ENCODE measurements around the gene TMEM273.
"Not testable (repeated sequence)": the region's sequence is repeated elsewhere in the genome, so short reads cannot be mapped to it uniquely, and the experiment has no call there.

Gene TMEM273

DNA sequence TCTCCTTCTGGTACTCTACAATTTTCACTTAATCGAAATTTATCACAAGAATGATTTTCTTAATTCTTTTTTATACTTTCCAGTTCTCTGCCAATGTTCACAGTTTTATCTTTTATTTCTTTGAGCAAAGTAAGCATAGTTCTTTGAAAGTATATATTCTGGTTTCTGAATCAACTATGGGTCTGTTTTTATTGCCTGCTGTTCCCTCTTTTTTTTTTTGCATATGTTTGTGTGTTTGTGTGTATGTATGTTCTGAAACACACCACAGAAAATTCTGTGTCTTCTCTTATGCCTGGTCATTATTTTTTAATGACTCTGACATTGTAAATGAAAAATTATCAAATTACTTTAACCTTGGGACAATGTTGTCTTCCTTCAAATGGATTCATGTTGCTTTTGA lies 15.9 kb upstream of the TMEM273 start:
- DNase-seq (no peak), ATAC-seq (no peak)

DNA sequence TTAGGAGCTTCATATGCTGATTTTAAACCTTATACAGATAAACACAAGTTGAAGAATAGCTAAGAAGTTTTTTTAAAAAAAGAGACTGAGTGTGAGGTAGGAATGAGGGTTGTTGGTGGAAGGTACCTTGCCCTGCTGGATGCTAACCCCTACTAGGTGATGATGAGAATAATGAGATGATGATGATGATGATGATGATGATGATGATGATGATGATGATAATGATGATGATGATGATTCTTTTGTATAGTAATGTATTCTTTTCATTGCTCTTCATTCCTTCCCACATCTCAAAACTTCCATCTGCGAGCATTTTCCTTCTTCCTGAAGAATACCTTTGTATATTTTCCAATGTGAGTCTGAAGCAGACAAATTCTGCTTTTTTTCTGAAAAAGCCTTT lies 14.1 kb upstream of the TMEM273 start:
- DNase-seq (no peak), ATAC-seq (no peak)

DNA sequence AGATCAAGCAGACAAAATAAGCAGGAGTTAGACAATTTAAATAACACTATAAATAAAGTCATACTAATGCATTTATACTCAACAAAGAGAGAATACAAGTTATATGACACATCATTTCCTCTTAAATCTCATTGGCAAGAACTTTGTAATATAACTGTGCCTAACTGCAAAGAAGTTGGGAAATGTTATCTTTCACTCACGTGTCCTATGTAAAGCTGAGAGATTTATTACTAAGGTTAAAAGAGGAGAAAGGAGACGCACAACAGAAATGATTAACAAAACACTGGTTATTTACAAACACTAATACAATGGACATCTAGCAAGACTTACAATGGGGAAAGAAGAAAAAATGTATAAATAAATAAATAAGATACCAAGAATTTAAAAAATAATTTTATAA lies 12.7 kb upstream of the TMEM273 start:
- ATAC-seq (no peak), DNase-seq (no peak)

DNA sequence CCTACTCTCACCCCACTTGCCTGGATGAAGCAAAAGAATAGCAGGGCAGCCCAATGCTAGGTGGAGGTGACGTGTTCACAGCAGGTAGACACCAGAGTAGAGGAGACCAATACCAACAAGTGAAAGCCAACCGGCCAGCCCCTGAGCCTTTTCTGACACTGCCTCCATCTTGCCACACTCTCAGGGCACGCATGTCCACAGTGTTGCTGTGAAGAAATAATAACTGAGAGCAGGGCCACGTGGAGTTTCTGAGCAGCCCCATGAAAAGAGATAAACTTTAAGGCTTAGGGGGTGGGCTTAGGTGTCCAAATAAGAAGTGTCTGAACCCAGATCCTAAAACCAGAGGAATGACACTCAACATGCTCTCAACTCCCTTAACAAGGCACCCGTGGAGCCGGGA lies 9.0 kb upstream of the TMEM273 start:
- DNase-seq (no peak), ATAC-seq (no peak)

DNA sequence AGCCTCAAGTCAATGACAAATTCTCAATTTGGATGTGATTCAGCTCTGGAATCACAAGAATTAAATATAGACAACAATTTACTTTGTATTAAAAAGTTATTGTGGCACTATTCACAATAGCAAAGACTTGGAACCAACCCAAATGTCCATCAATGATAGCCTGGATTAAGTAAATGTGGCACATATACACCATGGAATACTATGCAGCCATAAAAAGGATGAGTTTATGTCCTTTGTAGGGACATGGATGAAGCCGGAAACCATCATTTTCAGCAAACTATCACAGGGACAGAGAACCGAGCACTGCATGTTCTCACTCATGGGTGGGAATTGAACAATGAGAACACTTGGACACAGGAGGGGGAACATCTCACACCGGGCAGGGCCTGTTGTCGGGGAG lies 7.7 kb upstream of the TMEM273 start:
- DNase-seq, ATAC-seq: not testable (repeated sequence)

DNA sequence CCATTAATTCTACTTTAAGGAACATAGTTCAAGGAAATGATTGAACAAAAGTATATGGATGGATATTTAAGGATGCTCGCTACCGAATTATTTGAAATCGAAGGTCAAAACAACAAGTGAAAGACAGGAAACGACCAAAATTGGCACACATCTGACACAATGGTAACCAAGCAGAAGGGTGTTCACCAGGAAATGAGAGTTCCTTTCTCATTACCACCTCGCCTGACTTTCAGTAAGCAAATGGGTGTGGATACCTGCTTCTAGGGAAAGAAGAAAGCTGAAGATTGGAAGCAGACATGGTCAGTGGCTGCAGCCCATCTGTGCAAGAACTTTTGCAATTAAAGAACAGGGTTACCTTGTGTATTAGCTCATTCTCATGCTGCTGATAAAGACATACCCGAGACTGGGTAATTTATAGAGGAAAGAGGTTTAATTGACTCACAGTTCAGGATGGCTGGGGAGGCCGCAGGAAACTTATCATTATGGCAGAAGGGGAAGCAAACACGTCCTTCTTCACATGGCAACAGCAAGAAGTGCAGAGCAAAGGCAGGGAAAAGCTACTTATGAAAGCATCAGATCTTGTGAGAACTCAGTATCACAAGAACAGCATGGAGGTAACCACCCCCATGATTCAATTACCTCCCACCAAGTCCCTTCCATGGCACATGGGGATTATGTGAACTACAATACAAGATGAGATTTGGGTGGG lies 6.2 kb upstream of the TMEM273 start:
- DNase-seq, result no peak
- no peak for ATAC-seq

DNA sequence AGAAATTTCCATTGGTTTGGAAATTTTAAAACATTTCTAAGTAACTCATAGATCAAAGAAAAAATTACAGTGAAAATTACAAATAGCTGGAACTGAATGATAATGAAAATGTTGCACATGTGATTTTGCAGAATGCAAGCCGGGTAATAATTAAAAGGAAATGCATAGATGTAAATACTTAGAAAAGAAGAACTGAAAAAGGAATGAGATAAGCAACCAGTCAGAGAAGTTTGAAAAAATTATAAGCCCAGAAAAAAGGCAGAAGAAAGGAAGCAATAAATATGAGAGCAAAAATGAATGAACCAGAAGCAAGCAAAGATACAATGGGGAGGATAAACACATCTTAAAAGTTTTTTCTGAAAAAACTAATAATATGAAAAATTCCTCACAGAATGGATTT lies 3.2 kb upstream of the TMEM273 start:
- DNase-seq (no peak), ATAC-seq (no peak)

DNA sequence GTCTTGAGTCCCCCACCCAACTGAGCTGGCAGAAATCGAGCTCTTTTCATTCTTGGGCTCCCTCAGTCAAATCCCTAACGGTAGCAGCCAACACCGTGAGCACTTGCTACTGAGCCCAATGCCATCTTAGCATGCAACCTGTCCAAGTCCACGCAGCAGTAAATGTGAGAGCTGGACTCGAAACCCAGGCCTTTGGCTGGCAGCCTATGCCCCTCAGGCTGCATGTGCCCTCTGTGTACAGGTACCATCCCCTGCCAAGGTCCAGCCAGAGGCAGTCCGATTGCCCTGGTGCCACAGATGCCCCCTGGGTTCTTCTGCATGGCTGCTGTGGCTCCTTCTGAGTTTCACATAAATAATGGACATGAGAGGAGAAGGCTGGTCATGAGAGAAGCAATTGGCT lies 1.2 kb upstream of the TMEM273 start:
- DNase-seq (no peak), ATAC-seq (no peak)

DNA sequence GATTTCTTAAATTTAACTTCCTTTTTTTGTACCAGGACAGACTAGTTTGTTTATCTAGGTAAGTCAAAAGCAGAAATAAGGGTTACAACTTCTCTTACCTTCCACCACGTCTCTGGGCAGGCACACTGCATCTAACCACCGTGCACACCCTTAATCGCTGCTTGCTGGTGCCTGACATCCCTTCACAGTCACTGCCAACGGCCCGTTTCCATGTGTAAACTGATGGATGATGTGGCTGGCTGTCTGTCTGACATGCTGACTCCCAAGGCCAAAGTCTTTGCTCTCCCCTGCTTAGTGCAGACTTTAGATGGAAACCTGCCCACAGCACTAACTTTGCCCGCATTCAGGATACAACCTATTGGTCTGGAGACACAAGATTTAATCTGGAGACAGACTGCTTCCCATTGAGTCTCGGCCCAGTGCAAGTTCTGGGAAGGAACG lies 1.1 kb downstream of the TMEM273 start:
- no peak for DNase-seq
- ATAC-seq, result no peak

DNA sequence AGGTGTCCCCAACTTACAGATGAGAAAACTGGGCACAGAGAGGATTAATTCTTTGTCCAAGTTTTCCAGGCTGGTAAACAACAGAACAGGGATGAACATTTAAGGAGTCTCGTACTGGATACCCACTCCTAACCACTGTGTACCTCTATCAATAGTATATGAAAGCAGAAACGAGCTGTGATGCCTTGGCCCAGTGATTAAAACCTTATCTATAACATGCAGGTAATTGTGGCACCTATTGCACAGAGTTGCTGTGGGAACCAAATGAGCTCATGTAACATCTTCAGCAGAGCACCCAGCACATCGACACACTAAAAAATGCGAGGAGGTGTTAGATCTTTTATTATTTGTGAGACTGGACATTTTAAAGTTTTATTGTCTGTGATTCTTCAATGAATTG lies 1.6 kb downstream of the TMEM273 start:
- DNase-seq, result no peak
- no peak for ATAC-seq

DNA sequence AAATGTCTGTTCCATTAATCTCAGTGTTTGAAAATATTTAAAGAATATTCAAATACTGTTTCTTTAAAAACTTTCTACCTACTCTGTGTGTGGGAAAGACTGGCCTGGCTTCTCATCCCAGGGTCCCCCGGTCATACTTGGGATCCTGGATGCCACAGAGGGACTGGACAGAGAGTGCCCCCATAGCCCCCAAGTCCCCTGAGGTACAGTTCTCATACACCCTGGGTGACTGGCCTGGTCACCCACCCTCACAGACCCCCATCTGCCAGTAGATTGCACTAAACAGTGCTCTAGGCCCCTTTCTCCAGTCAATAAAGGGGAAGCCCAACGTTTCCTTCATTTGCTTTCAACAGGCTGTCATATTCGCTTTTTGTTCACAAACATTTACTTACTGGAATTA lies 3.0 kb downstream of the TMEM273 start:
- DNase-seq (no peak), ATAC-seq (no peak)

DNA sequence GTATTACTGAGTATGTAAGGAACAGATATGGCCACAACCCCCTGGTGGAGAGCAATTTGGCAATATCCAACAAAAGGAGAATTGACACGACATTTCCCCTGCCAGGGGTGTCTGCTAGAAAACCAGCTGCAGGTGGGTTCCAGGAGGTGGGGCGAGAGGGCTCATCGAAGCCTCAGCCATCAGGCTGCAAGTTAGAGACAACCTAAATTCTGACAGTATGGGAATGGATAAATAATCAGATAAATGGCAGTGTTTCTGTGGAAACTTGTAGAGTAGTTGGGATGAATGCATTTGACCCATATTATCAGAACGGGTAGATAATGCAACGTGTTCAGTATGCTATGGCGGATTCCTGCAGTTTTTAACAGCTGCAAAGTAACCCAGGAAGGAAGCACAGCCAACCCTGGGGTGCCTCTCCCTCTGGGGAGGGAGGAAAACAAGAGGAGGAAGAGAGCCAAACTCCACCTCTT lies 3.5 kb downstream of the TMEM273 start:
- no peak for ATAC-seq
- DNase-seq, result no peak

DNA sequence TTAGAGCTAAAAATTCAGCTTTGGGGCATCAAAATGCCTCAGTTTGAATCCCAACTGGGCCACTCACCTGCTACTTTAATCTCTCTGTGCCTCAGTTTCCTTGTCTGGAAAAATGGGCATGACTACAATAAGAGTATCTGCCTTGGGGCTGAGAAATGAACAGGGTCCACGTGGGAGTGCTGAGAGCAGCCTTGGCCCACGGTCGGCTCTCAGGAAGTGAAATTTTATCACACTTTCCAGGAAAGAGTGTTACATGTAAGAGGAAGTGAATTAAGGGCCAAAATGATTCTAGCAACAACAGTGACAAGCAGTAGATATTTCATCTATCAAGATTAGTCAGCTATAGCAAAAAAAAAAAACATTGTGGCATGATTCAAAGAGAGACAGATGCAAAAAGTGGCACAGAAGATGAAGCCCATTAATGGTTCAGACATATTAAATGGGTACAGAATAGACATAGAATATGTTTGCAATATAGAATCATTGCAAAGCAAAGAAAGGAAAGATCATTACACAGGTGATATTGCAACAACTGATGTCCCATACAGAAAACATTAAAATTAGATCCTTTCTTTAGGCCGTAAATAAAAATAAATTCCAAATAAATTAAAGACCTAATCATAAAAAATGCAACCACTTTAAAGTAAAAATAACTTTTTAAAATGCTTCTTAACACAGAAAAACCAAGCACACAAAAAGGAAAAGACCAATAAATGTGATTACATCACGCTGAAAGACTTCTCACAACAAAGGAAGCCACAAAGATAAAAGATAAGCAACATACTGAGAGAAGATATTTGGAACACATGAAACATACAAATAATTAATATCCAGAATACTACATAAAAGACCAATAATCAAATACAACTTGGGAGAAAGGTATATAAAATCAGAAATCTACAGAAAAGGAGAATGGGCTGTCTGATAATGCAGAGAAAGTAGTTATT lies 4.3 kb downstream of the TMEM273 start:
- peak; percentile 55 for ATAC-seq
- DNase-seq, result peak; percentile 36

DNA sequence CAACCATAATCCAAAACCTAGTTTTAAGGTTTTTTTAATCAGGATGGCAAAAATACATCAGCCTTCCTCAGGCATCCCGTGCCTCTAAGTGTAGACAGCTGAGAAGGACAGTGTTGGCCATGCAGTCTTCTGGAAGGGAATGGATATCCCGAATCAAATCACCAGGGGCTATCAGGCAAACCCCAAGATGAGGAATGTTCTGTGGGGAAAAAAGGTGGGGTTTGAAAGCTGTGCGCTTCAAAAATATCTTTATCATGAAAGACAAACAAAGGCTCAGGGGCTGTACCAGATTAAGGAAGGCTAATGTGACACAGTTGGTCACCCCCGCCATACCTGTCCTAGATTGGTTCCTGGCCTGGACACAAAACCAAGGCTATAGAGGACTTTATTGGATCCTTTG lies 5.4 kb downstream of the TMEM273 start:
- ATAC-seq, result no peak
- DNase-seq, result no peak

DNA sequence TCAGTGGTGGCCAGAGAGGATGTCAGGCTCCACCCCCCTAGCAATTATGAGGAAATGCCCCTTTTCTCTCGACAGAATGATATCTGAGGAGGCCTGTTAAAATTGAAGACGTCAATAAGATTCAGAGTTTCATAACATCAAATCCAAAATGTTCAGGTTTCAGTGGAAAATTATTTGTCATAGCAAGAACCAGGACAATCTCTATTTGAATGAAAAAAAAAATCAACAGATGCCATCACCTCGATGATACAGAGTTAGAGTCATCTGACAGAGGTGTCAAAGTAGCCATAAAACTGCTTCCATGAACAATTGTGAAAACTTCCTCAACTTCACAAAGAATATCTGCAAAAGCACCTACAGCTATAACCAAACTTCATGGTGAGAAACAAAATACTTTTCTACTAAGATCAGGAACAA lies 7.7 kb downstream of the TMEM273 start:
- DNase-seq, result no peak
- ATAC-seq, result peak; percentile 20

DNA sequence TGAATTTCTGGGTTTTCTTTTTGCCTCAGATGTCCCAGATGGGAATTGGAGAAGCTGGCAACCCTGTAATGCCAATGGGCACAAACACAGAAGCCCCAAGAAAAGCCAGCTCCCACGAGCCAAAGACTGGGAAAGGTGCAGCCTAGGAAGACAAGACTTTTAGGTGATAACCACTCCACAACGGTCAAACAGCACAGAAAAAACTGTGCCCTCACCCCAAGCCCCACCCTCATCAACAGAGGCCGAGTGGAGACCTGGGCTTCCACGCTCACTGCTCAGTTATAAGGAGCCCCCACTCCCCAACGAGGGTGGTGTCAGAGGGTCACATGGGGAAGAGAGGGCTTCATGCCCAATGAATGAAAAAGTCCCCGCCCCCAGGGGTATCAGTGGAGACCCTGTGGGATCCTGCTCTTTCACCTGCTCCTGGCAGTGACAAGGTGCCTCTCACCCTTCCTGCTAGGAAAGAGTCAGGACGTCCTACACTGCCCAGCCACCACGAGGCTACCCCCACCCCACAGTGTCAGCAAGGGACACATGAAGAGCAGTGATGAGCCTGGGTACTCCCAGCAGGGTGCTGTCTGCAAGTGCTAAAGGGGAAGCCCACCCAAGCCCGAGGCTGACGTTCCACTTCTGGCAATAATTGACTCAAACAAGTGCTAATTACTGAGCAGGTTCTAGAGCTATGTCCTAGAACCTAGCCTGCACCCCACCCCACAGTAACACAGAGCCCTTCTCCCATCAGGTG lies 8.3 kb downstream of the TMEM273 start:
- DNase-seq (peak; percentile 30), ATAC-seq (no peak)

DNA sequence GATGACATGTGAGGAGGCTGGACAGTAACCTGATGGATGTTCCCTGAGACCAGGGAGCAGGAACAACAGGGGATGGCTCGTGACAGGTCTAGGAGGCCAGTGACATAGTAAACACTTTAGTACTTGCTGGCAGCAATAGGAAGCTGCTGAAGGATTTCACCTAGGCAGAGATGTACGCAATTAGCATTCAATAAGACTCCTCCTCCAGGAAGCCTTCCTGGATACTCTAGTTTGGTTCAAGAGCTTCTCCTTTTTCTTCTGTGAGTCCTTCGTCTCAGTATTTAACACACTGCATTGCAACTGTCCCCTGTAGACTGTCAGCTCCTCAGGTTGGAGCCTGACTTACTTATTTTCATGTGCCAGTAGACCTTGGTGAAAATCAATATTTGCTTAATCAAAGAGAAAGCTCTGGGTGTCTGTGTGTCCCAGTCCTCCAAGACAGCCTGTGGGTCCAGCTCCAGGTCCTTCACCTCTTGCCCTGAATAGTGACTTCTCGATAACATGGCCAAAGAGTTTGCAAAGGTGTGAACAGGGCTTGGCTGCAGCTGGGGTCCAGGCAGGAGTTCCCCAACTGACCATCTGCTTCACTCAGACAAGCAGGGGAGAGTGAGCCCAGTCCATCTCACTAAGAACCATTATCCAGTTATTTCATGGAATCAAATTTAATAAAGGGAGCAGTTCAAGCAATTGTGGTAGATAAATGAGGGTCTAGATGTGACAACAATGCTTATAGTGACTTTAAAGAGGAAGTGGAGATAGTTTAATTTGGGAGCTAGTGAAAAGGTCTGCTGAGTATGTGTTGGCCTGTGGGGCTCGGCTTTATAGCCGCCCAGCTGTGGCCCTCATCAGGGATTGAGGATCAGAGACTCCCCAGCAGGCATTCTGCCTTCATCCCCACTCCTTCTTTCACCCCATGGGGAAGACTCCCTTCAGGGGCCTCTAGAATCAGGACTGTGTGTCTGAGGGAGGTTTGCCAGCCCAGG lies 9.4 kb downstream of the TMEM273 start:
- DNase-seq (no peak), ATAC-seq (no peak)

DNA sequence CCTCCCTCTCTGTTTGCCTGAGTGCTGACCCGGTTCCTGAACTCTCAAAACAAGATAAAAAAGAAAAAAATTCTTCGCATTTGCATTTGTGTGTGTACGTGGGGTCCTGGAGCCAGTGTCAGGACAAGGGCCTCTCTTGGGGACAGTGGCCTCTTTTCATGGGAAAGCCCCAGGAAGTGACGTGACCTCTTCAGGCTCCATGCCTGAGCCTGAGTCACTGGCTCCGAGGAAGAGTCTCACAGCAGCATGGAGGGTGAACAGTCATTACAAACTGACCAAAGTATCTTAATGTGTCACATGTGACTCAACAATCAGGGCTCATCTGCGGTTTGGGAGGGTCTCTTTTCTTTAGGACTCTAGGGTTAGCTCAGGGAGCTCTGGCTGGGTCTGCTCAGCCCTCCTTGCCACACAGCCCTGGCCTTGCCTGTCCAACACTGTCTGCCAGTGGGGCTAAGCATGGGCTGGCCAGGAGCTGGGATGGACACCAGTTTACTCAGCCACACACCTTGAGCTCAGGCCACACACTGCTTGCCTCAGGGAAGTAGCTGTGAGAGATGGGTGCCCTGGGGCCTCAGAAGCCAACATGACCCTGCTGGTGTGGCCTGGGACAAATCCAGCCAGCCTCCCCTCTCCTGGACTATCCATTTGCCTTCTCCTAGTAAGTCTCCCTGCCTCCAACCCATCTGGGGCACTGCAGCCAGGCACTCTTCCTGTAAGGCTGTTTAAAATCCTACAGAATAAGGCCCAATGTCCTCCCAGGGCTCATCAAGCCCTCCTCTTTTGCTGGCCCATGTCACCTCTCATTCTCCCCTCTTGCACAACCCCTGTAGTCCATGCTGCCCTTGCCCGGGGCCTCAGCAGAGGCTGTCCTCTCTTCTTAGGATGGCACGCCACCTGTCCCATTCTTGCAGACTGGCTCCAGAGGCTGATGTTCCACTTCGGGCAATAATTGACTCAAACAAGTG lies 10.5 kb downstream of the TMEM273 start:
- ATAC-seq, result peak; percentile 94
- peak; percentile 73 for DNase-seq

DNA sequence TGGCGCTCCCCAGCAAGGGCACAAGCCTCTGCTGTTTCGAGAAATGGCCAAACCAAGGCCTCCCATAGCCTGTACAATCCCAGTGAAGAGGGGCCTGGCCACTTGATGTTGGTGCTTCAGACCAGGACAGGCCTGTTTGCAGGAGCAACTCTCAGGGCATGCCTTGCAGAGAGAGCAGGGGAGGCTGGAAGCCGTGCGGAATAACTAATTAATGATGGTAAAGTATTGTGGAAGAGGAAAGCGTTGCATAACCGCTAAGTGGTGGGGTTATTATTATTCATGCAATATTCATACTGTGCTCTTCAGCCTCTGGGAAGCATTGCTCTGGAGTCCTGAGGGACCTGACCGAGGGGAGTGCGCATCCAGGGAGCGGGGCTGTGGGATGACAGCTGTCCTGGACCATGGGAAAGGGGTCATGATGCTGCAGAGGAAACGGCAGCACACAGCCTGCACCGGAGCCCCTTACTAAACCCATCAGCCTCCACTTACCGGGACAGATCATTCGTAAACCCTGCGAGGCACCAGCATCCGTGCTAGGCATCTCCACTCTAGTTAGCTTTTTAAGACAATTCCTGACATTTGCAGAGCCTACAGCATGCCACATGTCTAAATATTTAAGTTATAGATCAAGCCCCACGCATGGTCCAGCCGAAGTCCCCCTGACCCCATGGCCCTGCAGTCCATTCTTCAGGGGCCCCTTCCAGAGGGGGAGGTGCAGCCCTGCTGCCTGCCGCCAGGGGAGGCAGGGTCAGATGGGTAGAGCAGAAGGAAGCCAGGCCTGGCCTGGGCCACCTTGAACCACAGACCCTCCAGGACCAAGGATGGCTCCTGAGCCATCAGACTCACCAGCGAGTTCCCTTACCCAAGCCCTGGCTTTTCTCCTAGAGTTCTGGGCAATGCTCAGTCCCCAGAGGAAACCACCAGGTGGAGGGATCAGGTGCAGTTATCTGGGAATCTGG lies 11.6 kb downstream of the TMEM273 start:
- DNase-seq, result no peak
- ATAC-seq, result no peak

All from stimulated activated naive CD8-positive, alpha-beta T cell treated with anti-CD3 and anti-CD28 coated beads, Interleukin-15, Interleukin-2, amounts not matched to agents 100 U/mL and 50 U/mL, for 24 hours (primary cell).